Measurements from ENCODE around the gene DNAH8. TPM values are rescaled to one million over a fixed set of nuclear protein-coding genes. Genes with fewer than 3 reads are reported as not detected.

Gene DNAH8
- total RNA-seq, 1 experiment from 2014 or later, result not detected

DNA sequence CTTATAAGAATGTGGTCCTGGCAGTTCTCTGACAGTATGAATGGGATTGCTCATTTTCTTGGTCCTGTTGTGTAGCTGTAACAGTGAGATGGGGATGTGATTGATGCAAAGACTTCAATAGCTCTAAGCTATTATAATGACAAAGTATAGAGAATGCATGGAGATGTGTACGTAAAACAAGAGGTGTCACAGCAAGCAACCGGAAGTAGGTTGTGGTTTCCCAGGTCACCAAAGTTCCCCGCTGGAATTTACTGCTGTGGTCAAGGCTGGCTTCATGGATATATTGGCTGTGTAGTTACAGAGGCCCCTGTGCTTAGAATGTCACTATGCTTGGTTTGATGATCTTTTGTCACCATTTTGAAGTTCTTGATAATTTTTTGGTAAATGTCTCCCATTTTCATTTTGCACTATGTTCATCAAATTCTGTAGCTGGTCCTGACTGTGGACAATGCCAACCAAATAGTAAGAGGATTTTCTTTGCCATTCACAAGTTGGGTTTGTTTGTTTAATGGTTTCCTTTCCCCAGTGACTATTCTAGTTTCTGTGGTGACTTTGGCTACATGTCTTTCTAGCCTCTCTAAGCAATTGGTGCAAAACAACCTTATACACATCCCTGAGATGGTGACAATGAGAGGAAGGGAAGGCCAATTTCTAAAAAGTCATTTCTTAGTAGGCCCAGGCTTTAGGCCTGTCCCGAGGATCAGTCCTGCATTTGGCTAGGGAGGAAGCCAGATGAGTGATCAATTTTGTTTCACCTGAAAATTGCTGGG lies 10.5 kb downstream of the DNAH8 start:
- intact Hi-C loops (cut with micrococcal nuclease), result no loop called here
- H3K27me3 ChIP-seq (ENCODE audit: insufficient read depth, low read length), result no peaks in the 10 kb centered on the region
- no peaks in the 10 kb centered on the region for H3K36me3 ChIP-seq (ENCODE audit: control insufficient read depth in 1 of 2, insufficient read depth in 2 of 2, low read length in 2 of 2)
- no peak overlapping the region for H2AFZ ChIP-seq (ENCODE audit: low read depth, low read length, poor library complexity, severe bottlenecking)
- ATAC-seq (no peak), DNase-seq (ENCODE audit: low read depth, low spot score) (no peak)
- no peak overlapping the region for H3K4me3 ChIP-seq (replicated peaks in 1 of 2; ENCODE audit: low read depth in 1 of 2, low read length in 2 of 2)
- H3K9ac ChIP-seq (ENCODE audit: low read length), result no peak overlapping the region
- H3K4me2 ChIP-seq (ENCODE audit: low read length), result no peak overlapping the region
- no peaks in the 10 kb centered on the region for H3K4me1 ChIP-seq (ENCODE audit: control insufficient read depth in 1 of 2, insufficient read depth in 2 of 2, low read length in 2 of 2)
- ChIA-PET RAD21 (ENCODE audit: low non-redundant PET in 1 of 2, low total read pairs in 2 of 2, uncharacterized antibody in 2 of 2, unreplicated experiment in 2 of 2) (no interaction called here), CTCF (no interaction called here), POLR2A (interaction anchor here (1.0 kb wide), 1 partner anchor 23 kb away, joined by 4 read pairs; the partner anchor contains the start of gene GLO1)
- H3K27ac ChIP-seq (ENCODE audit: low read depth, low read length), result no peak overlapping the region
- H3K79me2 ChIP-seq (ENCODE audit: insufficient read depth, low read length), result no peaks in the 10 kb centered on the region
- H3K9me2 ChIP-seq (ENCODE audit: insufficient read depth), result no peaks in the 10 kb centered on the region
- H4K20me1 ChIP-seq (ENCODE audit: insufficient read depth), result no peaks in the 10 kb centered on the region
- no peaks in the 10 kb centered on the region for H3K9me3 ChIP-seq (ENCODE audit: control insufficient read depth in 1 of 2, insufficient read depth in 1 of 2, low read depth in 1 of 2, low read length in 2 of 2)
- no TSS peak for BruUV-seq (replicated peaks)
- TF ChIP-seq, protein P1, sequence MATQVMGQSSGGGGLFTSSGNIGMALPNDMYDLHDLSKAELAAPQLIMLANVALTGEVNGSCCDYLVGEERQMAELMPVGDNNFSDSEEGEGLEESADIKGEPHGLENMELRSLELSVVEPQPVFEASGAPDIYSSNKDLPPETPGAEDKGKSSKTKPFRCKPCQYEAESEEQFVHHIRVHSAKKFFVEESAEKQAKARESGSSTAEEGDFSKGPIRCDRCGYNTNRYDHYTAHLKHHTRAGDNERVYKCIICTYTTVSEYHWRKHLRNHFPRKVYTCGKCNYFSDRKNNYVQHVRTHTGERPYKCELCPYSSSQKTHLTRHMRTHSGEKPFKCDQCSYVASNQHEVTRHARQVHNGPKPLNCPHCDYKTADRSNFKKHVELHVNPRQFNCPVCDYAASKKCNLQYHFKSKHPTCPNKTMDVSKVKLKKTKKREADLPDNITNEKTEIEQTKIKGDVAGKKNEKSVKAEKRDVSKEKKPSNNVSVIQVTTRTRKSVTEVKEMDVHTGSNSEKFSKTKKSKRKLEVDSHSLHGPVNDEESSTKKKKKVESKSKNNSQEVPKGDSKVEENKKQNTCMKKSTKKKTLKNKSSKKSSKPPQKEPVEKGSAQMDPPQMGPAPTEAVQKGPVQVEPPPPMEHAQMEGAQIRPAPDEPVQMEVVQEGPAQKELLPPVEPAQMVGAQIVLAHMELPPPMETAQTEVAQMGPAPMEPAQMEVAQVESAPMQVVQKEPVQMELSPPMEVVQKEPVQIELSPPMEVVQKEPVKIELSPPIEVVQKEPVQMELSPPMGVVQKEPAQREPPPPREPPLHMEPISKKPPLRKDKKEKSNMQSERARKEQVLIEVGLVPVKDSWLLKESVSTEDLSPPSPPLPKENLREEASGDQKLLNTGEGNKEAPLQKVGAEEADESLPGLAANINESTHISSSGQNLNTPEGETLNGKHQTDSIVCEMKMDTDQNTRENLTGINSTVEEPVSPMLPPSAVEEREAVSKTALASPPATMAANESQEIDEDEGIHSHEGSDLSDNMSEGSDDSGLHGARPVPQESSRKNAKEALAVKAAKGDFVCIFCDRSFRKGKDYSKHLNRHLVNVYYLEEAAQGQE (IDR thresholded peaks at IDR 0.05; ENCODE audit: low read depth), result no peak
- TF ChIP-seq, protein P2, sequence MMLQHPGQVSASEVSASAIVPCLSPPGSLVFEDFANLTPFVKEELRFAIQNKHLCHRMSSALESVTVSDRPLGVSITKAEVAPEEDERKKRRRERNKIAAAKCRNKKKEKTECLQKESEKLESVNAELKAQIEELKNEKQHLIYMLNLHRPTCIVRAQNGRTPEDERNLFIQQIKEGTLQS (IDR thresholded peaks at IDR 0.05), result no peak
- TF ChIP-seq SP1 (IDR thresholded peaks at IDR 0.05; ENCODE audit: low read depth), result no peak
- no peak for TF ChIP-seq POLR2AphosphoS5 (IDR thresholded peaks at IDR 0.05; ENCODE audit: low read depth, low read length)
- no peak for TF ChIP-seq CBX3 (IDR thresholded peaks at IDR 0.05; ENCODE audit: low read depth)
- no peak for TF ChIP-seq EGR1 (IDR thresholded peaks at IDR 0.05; ENCODE audit: low read depth)
